Fibroblast of skin of left biceps (primary cell): ENCODE results near the gene RPAP2.
"Not testable (repeated sequence)": the region's sequence is repeated elsewhere in the genome, so short reads cannot be mapped to it uniquely, and the experiment has no call there.

ENCODE experiments used
- DNase-seq, 2 experiments: peaks; one replicate each; pipeline ENCODE4 v3.0.0-alpha.2; 2013; ENCODE audit warnings: low read depth in 2 of 2

Gene RPAP2

DNA sequence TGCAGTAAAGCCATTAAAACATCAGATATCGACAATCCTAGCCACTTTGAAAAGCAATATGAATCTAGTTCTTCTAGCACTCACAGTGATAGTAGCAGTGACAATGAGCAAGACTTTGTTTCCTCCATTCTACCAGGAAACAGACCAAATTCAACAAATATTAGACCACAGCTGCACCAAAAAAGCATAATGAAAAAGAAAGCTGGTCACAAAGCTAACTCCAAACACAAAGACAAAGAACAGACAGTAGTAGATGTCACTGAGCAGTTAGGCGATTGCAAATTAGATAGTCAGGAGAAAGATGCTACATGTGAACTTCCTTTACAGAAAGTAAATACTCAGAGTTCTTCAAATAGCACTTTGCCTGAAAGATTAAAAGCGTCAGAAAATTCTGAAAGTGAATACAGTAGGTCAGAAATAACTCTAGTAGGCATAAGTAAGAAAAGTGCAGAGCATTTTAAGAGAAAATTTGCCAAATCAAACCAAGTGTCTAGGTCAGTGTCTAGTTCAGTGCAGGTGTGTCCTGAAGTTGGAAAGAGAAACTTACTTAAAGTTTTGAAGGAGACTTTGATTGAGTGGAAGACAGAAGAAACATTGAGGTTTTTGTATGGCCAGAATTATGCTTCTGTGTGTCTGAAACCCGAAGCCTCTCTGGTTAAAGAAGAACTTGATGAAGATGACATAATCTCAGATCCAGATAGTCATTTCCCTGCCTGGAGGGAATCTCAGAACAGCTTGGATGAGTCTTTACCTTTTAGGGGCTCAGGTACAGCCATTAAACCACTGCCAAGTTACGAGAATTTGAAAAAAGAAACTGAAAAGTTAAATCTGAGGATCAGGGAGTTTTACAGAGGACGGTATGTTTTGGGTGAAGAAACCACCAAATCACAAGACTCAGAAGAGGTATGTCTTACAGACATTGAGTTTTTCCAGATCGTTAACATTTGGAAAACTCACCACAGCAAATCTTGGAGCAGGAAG, 24.9 kb downstream of the RPAP2 start:
- DNase-seq, result no peak

DNA sequence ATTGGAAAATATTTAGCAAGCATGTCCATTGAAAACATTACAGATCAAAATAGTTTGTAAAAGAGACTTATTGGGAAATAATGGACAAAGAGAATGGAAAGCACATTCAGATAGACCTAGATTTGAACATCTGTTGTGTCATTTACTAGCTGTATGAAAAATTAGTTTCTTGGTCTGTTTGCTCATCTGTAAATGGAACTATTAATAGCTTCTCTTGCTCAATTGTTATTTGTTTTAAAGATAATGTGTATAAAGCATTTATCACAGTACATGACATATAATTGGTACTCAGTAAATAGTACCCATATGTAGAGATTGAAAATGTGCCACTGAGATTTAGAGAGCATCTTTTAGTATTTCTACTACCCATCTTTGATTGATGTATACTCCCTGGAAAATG, 25.9 kb downstream of the RPAP2 start:
- no peak for DNase-seq

GRCh38 chr1:92326681-92327080, 27.8 kb downstream of the RPAP2 start:
- DNase-seq, result no peak

DNA sequence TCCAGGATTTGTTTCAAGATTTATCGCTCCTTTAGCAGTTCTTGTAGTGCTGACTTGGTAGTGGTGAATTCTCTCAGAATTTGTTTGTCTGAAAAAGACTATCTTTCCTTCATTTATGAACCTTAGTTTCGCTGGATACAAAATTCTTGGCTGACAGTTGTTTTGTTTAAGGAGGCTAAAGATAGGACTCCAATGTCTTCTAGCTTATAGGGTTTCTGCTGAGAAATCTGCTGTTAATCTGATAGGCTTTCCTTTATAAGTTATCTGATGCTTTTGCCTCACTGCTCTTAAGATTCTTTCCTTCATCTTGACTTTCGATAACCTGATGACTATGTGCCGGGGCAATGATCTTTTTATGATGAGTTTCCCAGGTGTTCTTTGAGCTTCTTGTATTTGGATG, 28.9 kb downstream of the RPAP2 start:
- no peak for DNase-seq

- DNase-seq, result no peak
These were observed 30.7 kb downstream of the RPAP2 start for GRCh38 chr1:92329347-92330129.

- no peak for DNase-seq
These were observed 34.8 kb downstream of the RPAP2 start for GRCh38 chr1:92333668-92334067.

GRCh38 chr1:92340154-92340553, 41.3 kb downstream of the RPAP2 start:
- no peak for DNase-seq

- DNase-seq, result no peak
These were observed 43.5 kb downstream of the RPAP2 start for GRCh38 chr1:92342401-92342800.

DNA sequence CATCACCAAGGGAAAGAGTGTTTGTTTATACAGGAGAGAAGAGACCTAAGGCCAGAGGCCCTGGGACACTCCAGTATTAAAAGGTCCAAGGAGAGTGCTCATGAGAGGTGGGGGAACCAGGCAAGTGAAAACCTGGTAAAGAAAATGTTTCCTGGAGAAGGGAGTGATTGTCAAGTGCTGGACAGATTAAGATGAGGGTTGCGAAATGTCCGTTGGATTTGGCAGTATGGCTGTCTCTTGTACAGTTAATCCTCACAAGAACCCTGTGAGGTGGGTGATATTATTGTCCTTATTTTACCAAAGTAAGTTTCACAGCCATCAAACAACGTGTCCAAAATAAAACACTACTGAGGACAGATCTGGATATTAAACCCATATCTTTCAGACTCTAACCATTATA, 44.2 kb downstream of the RPAP2 start:
- DNase-seq, result no peak

GRCh38 chr1:92346866-92347640, 48.2 kb downstream of the RPAP2 start:
- DNase-seq, result no peak

DNA sequence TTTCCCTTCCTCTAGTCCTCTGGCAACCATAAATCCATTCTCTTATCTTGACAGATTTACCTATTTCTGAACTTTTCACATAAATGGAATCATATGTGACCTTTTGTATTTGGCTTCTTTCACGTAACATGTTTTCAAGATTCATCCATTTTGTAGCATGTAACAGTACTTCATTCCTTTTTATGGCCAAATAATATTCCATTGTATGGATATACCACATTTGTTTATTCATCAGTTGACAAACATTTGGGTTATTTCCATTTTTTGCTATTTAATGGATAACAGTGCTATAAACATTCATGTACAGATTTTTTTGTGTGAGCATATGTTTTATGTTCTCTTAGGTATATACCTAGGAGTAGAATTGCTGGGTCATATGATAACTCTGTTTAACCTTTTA, 54.0 kb downstream of the RPAP2 start:
- no peak for DNase-seq

GRCh38 chr1:92354259-92354658, 55.4 kb downstream of the RPAP2 start:
- no peak for DNase-seq

GRCh38 chr1:92356956-92357355, 58.1 kb downstream of the RPAP2 start:
- peak; percentile 29 to 33 for DNase-seq

DNA sequence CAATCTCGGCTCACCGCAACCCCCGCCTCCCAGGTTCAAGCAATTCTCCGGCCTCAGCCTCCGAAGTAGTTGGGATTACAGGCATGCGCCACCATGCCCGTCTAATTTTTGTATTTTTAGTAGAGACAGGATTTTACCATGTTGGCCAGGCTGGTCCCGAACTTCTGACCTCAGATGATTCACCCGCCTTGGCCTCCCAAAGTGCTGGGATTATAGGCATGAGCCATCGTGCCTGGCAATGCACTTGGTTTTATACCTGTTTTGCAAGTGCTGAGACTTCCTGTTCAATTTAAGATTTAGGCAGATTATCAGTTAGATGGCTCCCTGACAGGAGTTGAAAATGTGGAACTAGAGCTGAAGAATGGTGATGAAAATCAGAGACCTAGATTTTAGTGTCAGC, 60.5 kb downstream of the RPAP2 start:
- DNase-seq, result not testable (repeated sequence)

DNA sequence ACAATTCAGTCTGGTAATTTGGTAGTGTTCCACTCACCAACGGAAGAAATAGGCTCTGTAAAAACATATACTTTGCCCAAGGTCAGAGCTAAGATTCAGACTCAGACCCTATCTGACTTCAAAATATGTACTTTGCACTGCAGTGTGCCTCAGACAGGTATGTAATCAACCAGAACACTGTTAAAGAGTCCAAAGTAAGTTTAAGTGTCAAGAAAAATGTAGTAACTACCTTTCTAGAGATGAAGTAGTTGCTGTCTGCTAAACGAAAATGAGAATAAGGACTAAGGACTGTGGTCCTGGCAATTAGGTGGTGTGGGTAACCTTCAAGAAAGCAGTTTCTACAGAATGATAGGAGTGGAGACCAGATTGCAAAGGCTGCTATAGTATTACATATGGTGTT, 61.1 kb downstream of the RPAP2 start:
- no peak for DNase-seq

DNA sequence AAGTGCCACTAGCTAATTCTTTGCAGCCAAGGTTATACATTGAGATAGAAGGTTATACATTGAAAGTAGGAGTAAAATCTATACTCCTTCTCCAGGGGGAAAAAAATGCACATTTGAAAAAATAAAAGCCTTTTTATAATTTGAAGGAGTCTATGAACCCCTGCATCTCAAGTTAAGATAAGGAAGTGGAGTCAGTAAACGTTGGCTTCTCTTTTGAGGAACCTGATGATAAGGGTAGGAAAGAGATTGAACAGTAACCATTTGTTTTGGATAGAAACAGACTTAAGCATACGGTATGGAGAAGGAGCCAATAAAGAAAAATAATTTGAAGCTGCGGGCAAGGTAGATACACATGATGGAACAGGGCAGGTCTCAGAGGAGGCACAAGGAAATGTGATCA, 64.1 kb downstream of the RPAP2 start:
- no peak for DNase-seq

DNA sequence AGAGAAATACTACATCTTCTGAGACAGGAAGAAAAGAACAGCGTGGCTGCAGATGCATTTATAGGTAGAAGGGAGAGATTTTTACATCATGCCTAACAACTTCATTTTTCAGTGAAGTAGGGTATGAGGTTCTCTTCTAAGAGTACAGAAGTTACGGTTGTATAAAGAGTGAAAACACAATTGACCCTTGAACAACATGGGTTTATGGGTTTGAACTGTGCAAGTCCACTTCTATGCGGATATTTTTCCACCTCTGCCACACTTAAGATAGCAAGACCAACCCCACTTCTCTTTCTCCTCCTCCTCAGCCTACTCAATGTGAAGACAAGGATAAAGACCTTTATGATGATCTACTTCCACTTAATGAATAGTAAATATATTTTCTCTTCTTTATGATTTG, 64.5 kb downstream of the RPAP2 start:
- no peak for DNase-seq

DNA sequence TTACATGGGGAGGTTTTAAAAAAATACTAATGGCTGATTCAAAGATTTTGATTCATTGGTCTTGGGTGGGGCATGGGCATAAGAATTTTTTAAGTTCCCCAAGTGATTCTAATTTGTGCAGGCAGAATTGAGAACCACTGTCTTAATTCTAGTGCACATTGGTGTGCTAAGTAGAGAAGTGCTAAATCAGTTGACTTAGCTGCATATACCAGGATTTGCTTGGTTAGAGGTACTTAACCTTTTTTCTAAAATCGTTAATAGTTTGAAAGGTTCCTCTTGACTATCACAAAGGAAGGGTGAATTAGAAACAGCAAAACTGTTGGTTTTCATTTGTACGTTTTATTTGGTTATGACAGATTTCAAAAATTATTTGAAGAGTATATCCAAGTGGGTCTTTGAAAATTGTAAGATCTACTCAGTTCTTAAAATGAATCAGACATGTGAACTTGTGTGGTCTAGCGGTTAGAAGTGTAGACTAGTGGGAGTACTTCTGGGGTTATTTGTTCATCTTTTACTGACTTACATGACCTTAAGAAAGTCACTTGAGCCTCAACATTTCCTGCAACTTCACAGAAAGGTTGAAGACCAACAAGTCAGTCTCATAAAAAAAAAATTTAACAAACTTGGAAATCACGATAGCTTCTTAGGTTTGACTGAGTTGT, 66.7 kb downstream of the RPAP2 start:
- DNase-seq, result no peak

DNA sequence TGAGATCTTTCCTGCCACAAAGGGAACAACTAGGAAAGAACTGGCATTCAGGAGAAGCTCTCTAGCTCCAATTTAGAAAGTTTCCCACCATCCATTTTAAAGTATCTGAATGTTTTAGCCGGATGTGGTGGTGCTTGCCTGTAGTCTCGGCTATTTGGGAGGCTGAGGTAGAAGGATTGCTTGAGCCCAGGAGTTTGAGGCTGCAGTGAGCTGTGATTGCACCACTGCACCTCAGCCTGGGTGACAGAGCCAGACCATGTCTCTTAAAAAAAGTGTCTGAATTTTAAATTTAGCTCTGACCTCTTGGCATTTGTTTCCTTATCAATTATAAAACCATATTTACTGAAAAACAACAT, 67.2 kb downstream of the RPAP2 start:
- DNase-seq, result no peak

DNA sequence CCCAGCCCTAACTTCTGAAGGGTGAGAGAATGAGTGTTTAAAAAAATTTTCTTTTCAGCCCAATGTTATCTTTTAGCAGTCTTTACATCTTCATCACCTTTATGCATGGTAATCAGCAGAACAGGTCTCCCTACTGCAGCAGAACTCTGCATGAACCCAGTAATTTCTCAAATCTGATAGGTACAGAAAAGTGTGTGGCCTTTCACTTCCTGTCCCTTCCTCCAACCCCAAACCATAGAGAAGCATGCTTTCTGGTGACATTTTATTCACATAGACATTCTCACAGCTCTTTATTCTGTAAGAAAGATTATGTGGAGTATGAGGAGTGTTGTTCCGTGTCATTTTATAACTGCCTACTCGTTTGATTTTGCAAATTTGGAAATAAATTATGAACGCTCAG, 68.6 kb downstream of the RPAP2 start:
- no peak for DNase-seq

DNA sequence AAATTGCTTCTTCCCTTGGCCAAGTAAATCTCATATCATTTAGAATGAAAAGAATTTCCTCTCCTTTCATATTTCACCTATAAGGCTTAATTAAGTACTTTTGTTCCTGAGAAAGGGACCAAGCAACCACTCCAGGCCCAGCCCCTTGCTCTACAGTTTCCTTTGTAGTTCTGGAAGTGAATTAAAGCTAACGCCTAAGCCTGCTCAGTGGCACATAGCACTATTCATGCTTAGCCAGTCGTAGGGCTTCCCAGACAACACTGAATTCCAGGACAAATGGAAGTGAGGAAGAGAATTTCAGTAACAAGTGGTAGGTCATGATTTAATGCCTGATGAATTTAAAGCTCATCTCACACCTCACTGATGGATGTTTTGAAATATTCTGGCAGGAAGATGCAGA, 73.3 kb downstream of the RPAP2 start:
- DNase-seq, result no peak

DNA sequence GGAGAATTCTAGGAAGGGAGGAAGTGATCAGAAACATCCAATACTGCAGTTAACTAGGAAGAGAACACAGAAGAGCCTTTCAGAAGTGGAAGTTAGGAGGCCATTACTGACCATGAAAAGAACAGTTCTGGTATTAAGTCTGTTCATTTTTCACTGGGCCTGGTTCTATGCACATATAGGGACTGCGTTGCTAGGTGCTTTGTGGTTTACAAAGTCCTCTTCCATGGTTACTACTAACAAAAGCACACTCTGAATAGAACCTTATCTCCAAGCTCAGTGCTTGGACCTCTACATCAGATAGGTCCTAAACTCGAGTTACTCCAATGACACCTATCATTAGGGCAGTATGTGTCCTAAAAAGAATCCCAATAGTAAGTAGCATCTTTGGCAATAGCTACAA, 75.4 kb downstream of the RPAP2 start:
- no peak for DNase-seq
